GF-D8 (cell line): ENCODE data around the gene AFAP1.

Experiments
- DNase-seq: peaks from one replicate; lab custom pipeline; 2025; lab: John Stamatoyannopoulos, UW

AFAP1 gene

GRCh38 chr4:7967501-7968261, 28.0 kb upstream of the AFAP1 start:
- no peak for DNase-seq

DNA sequence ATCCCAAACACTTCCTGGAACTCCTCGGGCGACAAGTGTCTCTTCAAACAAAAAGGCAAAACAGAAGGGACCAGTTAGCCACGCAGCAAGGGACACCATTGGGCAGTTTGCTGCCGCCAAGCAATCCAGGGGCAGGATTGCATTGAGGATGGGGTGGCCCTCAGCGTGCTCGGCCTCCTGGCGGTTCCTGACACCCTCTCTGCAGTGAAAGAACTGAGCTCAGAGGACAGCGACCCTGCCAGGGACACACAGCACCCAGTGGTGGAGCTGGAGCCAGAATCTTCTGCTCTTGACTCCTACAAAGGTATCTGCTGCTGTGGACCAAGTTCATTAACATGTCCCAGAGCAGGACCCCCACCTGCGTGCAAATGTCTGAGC, 27.4 kb upstream of the AFAP1 start:
- DNase-seq = no peak

- DNase-seq = no peak
These were observed 26.8 kb upstream of the AFAP1 start for GRCh38 chr4:7966281-7967062.

DNA sequence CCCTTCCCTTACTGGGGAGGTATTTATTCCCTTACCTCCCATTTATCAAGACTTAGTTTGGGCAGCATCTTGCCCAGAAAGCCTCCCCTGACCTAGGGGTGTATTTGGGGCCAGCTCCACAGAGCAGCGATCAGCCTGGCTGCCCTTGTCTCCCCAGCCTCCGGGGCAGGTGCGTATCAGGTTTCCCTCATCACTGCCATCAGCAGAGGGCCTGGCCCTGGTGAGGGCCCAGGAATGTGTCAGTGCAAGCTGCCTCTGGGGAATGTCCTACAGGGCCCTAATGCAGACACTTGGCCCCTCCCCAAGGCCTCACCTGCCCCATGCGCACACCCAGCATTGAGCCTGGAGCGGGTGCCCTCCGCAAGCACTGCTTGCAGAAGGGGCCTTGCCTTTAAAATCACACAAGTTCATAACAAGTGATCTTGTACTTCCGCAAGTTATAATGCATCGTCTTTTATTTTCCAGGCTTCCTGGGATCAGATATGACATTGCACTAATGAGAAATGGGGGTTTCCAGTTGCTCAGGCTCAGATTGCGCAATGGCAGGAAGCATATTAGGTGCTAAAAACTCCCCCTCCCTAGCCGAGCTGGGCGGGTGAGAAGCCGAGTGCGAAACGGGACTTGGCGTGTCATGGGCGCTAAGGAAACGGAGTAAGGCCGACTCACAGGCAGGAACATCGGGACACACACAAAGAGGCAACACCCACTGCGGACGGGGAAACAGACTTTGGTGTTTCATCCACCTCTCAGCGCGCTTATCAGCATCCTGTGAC, 25.4 kb upstream of the AFAP1 start:
- no peak for DNase-seq

DNA sequence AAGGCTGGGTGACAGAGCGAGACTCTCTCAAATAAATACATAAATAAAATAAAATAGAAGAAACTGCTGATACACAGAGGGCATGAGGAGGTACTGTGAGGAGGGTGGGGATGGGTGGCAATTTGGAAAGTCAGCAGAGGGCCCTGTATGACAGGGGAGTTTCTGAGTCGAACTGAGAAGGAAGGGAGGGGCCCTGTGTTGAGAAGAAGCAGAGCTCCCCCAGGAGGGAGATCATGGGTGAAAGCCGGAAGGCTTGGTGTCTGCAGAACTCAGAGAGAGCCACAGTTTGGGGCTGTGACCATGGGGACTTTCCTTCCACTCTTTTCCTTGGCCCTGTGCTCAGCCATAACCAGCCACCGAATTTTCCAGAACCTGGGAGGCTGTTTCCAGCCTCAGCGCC, 24.8 kb upstream of the AFAP1 start:
- DNase-seq = no peak

GRCh38 chr4:7963691-7964090, 24.0 kb upstream of the AFAP1 start:
- DNase-seq = no peak

- DNase-seq = no peak
These were observed 23.2 kb upstream of the AFAP1 start for GRCh38 chr4:7962609-7963508.

DNA sequence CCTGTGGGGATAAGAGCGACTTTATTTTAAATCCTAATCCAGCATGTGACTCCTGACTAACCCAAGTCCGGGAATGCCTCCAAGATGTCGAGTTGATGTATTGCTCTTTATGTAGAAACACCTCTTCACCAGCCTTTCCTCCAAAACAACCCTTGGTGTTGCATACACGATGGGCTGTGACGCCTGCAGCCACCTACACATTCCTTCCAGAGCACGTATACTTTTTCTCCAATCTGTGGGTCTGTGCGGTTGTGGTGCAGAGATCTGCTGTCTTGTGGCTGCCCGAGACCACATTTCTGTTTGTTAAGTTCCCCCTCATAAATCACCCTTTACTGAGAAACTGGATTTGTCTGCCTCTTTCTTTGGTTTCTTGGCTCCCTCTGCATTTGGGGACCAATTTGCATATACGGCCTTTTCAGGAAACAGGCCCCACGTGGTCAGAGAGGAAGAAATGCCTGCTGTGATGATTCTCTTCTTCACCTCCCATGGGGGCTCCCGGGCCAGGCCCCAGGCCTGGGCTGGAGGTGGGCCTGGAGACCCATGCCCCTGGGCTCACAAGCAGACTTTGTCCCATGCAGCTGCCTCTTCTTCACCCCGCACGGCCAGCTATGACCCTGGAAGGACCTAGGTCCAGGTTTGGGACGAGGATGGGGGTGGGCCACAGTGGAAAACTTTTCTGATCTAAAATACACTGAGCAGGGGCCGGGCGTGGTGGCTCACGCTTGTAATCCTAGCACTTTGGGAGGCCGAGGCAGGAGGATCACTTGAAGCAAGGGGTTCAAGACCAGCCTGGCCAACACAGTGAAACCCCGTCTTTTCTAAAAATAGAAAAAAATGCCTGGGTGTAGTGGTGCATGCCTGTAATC, 21.4 kb upstream of the AFAP1 start:
- DNase-seq = no peak

GRCh38 chr4:7960017-7960789, 20.5 kb upstream of the AFAP1 start:
- DNase-seq = no peak

DNA sequence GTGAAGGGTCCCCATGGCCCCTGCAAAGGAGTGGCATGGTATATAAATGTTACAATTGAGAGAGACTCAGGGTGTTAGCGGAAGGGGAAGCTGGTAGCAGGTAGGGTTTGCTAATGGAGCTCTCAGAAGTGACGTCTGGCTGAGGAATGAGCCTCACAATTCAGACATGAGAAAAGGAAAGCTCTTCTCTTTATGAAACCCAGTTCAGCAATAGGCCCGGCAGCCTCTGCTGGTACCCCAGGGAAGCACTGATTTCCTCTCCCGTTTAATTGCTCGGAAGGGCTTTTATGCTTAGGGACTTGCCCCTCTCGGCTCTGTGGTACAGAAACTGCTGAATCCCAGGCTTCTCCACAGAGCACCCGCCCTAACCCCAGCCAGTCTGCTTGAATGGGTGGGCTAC, 19.4 kb upstream of the AFAP1 start:
- DNase-seq = no peak

DNA sequence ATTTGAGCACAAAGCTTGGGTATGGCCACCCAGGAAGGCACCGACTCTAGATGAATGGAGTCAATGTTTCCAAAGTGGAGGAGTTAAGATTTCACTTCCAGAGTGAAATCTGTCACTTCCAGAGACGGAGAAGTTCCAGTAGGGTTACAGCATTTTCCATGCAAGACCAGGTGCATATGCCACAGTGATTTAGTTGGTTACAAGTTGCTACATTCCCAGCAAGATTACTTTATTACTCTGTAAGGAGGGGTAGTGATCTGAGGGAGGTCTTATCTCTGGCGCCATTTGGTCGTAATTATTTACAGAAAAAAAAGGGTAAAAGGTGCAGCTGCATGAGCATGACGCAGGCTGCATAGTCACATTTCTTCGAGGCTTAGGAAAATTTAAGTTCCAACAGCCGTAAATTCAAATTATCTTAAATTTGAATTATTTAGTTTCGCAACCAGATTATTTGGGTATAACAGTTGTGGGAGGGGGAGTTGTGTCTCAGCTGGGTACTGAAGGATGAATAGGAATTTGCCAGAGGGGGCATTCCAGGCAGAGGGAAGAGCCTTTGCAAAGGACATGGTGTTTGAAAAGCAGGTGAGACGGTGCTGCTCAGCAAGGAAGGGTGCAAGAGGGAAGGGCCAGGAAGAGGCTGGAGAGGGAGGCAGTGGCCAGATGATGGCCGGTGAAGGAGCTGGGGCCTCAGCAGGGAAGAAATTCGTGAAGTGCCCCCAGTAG, 17.4 kb upstream of the AFAP1 start:
- no peak for DNase-seq

DNA sequence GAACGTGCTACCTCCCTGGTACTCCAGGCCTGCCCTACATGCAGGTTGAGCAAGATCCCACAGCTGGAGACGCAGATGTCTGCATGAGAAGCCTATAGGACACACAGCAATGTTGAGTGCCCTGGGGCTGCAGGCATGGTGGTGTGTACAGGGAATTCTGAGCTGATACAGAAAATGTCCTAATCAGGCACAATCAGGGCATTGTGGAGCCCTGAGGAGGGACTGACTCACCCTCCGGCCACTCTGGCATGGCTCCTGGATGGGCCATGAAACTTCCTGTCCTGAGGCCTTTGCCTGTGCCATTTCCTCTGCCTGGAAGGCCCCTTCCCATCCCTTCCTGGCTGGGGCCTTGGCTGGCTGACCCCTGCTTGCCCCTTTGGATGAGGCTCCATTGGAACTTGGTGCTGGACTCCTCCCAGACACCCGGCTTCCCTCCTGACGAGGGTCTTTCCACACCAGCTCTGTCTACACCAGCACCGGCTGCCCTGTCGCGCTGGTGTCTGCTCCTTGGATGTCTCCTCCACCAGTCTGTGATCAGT, 16.7 kb upstream of the AFAP1 start:
- DNase-seq = no peak

- no peak for DNase-seq
These were observed 15.7 kb upstream of the AFAP1 start for GRCh38 chr4:7955393-7955792.

DNA sequence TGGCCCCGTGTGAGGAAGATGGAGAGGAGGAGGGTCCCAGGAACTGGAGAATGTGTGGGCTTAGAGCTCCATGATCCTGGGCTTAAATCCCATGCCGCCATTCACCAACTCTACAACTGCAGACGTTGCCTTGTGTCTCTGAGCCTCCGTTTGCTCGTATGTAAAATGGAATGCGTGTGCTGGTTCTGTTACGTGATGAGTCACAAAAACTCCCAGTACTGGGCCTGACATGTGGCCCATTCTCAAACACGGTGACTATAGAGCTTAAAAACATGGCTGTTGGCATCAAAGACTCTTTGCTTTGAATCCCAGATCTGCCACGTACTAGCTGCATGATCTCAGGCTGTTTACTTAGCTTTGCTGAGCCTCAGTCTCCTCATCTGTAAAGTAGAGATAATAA, 13.0 kb upstream of the AFAP1 start:
- DNase-seq = no peak

DNA sequence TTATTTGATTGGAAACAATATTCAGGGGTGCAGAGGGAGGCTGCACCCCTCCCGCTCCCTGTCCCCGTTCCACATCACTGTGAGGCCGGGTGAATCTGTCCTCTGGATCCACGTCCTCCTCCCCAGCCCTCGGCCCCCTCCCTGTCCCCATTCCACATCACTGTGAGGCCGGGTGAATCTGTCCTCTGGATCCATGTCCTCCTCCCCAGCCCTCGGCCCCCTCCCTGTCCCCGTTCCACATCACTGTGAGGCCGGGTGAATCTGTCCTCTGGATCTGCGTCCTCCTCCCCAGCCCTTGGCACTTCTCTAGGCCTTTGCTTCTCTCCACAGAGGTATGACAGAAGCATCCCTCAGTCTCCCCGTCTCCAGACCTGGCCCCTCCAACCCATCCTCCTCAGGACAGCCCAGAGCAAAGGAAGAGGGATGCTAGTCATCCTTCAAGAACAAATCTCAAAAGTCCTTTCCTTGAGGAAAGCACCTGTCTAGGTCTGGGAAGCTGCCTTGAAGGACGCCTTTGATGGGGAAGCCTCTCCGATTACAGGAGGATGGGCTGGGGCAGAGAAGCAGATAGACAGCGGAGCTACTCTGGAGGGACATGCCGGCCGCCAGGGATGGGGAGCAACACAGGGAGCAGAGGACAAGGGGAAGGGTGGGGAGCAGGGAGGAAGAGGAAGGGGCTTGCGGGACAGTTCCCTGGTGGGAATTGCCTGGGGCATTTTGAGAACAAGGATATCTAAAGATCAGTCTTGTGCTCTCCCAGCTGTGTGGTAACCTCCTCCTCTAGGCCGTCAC, 10.8 kb upstream of the AFAP1 start:
- DNase-seq = no peak

- DNase-seq = no peak
These were observed 10.1 kb upstream of the AFAP1 start for GRCh38 chr4:7949759-7950158.

- DNase-seq = no peak
These were observed 8.3 kb upstream of the AFAP1 start for GRCh38 chr4:7947927-7948326.

DNA sequence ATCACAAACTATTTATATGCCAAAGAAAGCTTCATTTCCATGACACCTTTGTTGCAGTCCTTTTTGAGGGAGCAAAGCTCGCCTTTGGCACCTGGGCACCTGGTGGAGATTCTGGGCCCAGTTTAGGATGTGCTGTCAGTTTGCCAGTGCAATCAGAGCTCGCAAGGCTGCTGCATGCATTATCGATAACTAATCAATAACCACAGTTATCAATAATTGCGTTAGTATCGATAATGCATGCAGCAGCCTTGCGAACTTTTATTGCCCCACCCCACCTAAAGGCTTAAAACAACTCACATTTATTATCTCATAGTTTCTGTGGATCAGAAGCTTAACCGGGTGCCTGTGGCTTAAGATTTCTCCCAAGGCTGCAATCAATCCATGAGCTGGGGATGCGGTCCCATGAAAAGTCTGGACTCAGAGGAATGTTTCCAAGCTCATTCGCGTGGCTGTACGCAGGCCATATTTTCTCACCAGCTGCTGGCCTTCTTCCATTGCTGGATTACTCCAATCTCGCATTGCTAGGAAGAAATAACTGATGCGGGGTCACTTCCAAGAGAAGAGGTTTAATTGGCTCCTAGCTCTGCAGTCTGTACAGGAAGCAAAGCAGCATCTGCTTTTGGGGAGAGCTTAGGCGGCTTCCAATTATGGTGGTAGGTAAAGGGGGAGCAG, 6.2 kb upstream of the AFAP1 start:
- DNase-seq = no peak
